ENCODE results near the gene SIRPG.

DNA sequence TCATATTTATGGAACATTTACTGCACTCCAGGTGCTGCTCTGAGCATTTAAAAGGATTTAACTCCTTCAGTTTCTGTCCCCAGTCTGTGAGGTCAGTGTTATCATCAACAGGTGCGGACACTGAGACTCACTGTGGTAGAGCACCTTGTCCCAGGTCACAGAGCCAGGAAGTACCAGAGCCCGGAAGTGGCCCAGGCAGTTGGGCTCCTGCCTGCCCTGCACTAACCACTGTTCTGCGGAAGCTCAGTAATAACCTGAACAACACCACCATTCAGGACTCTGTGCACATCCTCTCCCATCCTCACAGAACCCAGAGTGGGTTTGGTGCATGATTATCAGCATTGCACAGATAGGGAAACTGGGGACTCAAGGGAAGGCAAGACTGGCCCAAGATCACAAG lies 16.8 kb upstream of the SIRPG start:
- TF ChIP-seq CTCF (IDR thresholded peaks at IDR 0.05 in 4 of 5, conservative IDR thresholded peaks at IDR 0.05 in 1 of 5) (no peak), POLR2A (IDR thresholded peaks at IDR 0.05) (no peak)

Data from gastrocnemius medialis (tissue), 4 donors.